ENCODE data around the gene FAM209B. TPM values are rescaled to one million over a fixed set of nuclear protein-coding genes. Genes with fewer than 3 reads are reported as not detected.

FAM209B gene
- total RNA-seq, 1 donor from 2014 or later = 0.59 TPM

DNA sequence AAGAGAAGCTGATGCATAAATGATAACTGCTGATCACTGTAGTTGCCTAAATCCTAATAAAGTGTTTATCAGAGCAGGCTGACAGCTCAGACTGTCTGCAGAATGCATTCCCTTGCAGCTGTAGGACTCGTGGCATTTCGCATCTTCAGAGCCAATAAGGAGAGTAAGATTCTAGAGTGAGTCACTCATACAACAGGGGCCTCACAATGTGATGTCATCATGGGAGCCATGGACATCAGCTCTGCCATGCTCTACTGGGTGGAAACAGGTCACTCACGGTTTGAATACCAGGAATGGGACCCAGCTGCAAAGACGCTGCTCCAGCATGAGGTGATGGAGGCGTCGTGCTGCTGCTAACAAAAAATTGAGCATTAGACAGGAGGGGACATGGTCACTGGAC lies 7.4 kb downstream of the FAM209B start:
- DNase-seq = no peak
- TF ChIP-seq, protein P1, sequence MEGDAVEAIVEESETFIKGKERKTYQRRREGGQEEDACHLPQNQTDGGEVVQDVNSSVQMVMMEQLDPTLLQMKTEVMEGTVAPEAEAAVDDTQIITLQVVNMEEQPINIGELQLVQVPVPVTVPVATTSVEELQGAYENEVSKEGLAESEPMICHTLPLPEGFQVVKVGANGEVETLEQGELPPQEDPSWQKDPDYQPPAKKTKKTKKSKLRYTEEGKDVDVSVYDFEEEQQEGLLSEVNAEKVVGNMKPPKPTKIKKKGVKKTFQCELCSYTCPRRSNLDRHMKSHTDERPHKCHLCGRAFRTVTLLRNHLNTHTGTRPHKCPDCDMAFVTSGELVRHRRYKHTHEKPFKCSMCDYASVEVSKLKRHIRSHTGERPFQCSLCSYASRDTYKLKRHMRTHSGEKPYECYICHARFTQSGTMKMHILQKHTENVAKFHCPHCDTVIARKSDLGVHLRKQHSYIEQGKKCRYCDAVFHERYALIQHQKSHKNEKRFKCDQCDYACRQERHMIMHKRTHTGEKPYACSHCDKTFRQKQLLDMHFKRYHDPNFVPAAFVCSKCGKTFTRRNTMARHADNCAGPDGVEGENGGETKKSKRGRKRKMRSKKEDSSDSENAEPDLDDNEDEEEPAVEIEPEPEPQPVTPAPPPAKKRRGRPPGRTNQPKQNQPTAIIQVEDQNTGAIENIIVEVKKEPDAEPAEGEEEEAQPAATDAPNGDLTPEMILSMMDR (IDR thresholded peaks at IDR 0.05) = no peak

GRCh38 chr20:56542489-56543030 lies 9.5 kb downstream of the FAM209B start:
- H3K9me3 ChIP-seq = no peaks in the 10 kb centered on the region
- no peak for DNase-seq
- intact Hi-C loops (cut with DNase I) = no loop called here

More for the DNA sequence above, 7.4 kb downstream of the FAM209B start:
- no peaks in the 10 kb centered on the region for H3K27me3 ChIP-seq (ENCODE audit: low read depth)
- no peaks in the 10 kb centered on the region for H3K9me3 ChIP-seq
- intact Hi-C loops (cut with DNase I) = no loop called here
- no peaks in the 10 kb centered on the region for H3K4me1 ChIP-seq
- no peak for ATAC-seq
- H3K36me3 ChIP-seq = no peaks in the 10 kb centered on the region
- no peak overlapping the region for H3K4me3 ChIP-seq
- H3K27ac ChIP-seq = no peak overlapping the region

DNA sequence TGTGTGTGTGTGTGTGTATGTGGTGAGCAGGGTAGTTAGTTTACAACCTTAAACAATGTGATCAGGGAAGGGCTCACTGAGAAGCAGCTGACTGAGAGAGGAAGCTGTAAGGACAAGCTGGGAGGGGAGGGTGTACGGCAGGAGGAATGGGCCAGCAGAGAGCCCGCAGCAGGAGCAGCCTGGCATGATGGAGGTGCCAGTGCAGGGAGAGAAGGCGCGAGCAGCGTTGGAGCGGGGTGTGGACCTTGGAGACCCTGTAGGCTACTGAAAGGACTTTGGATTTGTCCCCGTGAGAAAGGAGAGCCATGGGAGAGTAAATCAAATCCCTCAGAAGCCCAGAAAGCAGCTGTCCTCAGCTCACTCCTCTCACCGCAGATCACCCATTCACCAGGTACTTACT lies 18.5 kb downstream of the FAM209B start:
- DNase-seq = no peak
- no peaks in the 10 kb centered on the region for H3K9me3 ChIP-seq
- TF ChIP-seq, protein P1 (IDR thresholded peaks at IDR 0.05) = no peak
- H3K27me3 ChIP-seq (ENCODE audit: low read depth) = no peaks in the 10 kb centered on the region
- H3K4me1 ChIP-seq = peaks cover 6% of the 10 kb centered on the region
- no peak for ATAC-seq
- H3K36me3 ChIP-seq = no peaks in the 10 kb centered on the region
- H3K27ac ChIP-seq = no peak overlapping the region
- intact Hi-C loops (cut with DNase I) = loop anchor here (10.0 kb wide), 1 partner anchor 423 kb away; no protein-coding TSS in a partner anchor
- no peak overlapping the region for H3K4me3 ChIP-seq

More at GRCh38 chr20:56542489-56543030, 9.5 kb downstream of the FAM209B start:
- ATAC-seq = no peak
- Histone ChIP-seq H3K27me3 (ENCODE audit: low read depth) (no peaks in the 10 kb centered on the region), H3K4me3 (no peak overlapping the region), H3K4me1 (no peaks in the 10 kb centered on the region), H3K27ac (no peak overlapping the region), H3K36me3 (no peaks in the 10 kb centered on the region)
- TF ChIP-seq, protein P1 (IDR thresholded peaks at IDR 0.05) = no peak

- H3K4me3 ChIP-seq = no peak overlapping the region
- intact Hi-C loops (cut with DNase I) = loop anchor here (10.0 kb wide), 1 partner anchor 422 kb away; no protein-coding TSS in a partner anchor
- TF ChIP-seq, protein P1 (IDR thresholded peaks at IDR 0.05) = no peak
- H3K27ac ChIP-seq = no peak overlapping the region
- no peaks in the 10 kb centered on the region for H3K9me3 ChIP-seq
- peaks cover 6% of the 10 kb centered on the region for H3K4me1 ChIP-seq
- no peaks in the 10 kb centered on the region for H3K27me3 ChIP-seq (ENCODE audit: low read depth)
- DNase-seq (no peak), ATAC-seq (no peak)
- no peaks in the 10 kb centered on the region for H3K36me3 ChIP-seq
Measured at GRCh38 chr20:56552911-56553629, 20.0 kb downstream of the FAM209B start.

- H3K4me1 ChIP-seq = peaks cover 6% of the 10 kb centered on the region
- TF ChIP-seq, protein P1 (IDR thresholded peaks at IDR 0.05) = no peak
- H3K9me3 ChIP-seq = no peaks in the 10 kb centered on the region
- ATAC-seq = peak; percentile 64 to 79
- H3K27me3 ChIP-seq (ENCODE audit: low read depth) = no peaks in the 10 kb centered on the region
- H3K4me3 ChIP-seq = no peak overlapping the region
- no peak overlapping the region for H3K27ac ChIP-seq
- intact Hi-C loops (cut with DNase I) = loop anchor here (10.0 kb wide), 1 partner anchor 420 kb away; no protein-coding TSS in a partner anchor
- no peak for DNase-seq
- H3K36me3 ChIP-seq = no peaks in the 10 kb centered on the region
Measured at GRCh38 chr20:56554869-56555268, 21.8 kb downstream of the FAM209B start.

All from lower lobe of right lung (tissue), 2 donors.